ENCODE data around the gene DIAPH1.

DIAPH1 gene

DNA sequence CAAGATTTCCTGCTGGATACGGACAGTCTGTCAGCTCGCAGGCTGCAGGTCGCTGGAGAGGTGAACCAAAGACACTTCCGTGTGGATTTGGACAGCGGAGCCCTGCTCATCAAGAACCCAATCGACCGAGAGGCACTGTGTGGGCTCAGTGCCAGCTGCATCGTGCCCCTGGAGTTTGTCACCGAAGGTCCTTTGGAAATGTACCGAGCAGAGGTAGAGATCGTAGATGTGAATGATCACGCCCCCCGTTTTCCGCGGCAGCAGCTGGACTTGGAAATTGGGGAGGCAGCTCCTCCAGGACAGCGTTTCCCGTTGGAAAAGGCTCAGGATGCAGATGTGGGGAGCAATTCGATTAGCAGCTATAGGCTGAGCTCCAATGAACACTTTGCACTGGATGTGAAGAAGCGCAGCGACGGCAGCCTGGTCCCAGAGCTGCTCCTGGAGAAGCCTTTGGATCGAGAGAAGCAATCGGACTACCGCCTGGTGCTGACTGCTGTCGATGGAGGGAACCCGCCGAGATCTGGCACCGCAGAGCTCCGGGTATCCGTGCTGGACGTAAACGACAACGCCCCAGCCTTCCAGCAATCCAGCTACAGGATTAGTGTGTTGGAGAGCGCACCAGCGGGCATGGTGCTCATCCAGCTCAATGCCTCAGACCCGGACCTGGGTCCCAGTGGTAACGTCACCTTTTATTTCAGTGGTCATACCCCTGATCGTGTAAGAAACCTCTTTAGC, 133.3 kb downstream of the DIAPH1 start:
- intact Hi-C loops (cut with micrococcal nuclease), result no loop called here
- no peak overlapping the region for H3K27ac Mint-ChIP-seq
- H3K27me3 Mint-ChIP-seq, result peaks cover 88% of the 10 kb centered on the region
- H3K36me3 Mint-ChIP-seq (ENCODE audit: low read depth), result no peaks in the 10 kb centered on the region
- H3K4me3 Mint-ChIP-seq, result no peak overlapping the region
- no peaks in the 10 kb centered on the region for H3K9me3 Mint-ChIP-seq
- peaks cover 8% of the 10 kb centered on the region for H3K4me1 Mint-ChIP-seq (ENCODE audit: low read depth)

- Mint-ChIP-seq H3K9me3 (no peaks in the 10 kb centered on the region), H3K27ac (no peak within 1 kb of the TSS), H3K27me3 (peaks cover 83% of the 10 kb centered on the region), H3K4me3 (no peak within 1 kb of the TSS), H3K4me1 (ENCODE audit: low read depth) (peaks cover 8% of the 10 kb centered on the region), H3K36me3 (ENCODE audit: low read depth) (no peaks in the 10 kb centered on the region)
- intact Hi-C loops (cut with micrococcal nuclease), result no loop called here
Measured at GRCh38 chr5:141484641-141485311, 134.0 kb downstream of the DIAPH1 start, which contains the start of gene PCDHGC4. PCDHGC4 (plus strand) TSS chr5:141485030; CDS start chr5:141485174, 144 bp downstream.

DNA sequence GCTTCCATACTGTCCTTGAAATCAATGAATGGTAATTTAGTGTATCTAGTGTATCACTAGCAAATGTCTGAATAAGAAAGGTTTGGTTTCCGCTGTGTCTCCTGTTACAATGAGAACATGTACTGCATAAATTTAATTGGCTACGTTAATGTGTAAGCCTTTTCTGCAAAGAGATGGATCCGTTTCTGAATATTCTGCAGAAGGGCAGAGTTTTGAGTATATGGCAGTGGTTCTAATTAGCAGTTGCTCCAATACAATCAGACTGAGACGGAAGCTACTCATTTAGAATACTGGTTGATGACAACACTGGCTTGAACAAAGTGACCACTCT, 134.5 kb downstream of the DIAPH1 start:
- no peaks in the 10 kb centered on the region for H3K36me3 Mint-ChIP-seq (ENCODE audit: low read depth)
- intact Hi-C loops (cut with micrococcal nuclease), result no loop called here
- no peak overlapping the region for H3K4me3 Mint-ChIP-seq
- peaks cover 81% of the 10 kb centered on the region for H3K27me3 Mint-ChIP-seq
- H3K4me1 Mint-ChIP-seq (ENCODE audit: low read depth), result peaks cover 8% of the 10 kb centered on the region
- H3K9me3 Mint-ChIP-seq, result no peaks in the 10 kb centered on the region
- H3K27ac Mint-ChIP-seq, result no peak overlapping the region

DNA sequence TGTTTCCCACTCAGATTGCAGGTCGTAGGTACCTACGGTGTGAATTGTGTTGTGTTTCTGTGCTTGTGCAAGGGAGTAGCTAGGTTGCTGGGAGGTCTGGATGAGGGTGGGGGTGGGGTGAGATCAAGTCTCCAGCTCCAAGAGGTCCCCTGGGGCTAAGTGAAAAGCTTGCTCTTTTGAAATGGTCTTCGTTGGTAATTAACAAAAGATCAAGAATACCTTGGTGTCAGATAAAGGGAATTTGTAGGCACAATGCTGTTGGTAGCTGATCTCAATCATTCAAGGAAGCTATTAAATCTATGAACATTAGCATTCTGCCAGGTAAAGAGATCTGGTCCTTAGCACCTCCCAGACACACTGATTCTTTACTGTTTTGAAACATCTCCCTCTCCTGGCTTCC, 134.9 kb downstream of the DIAPH1 start:
- Mint-ChIP-seq H3K36me3 (ENCODE audit: low read depth) (no peaks in the 10 kb centered on the region), H3K4me3 (no peak overlapping the region), H3K9me3 (no peaks in the 10 kb centered on the region), H3K27me3 (peaks cover 79% of the 10 kb centered on the region), H3K4me1 (ENCODE audit: low read depth) (peaks cover 8% of the 10 kb centered on the region), H3K27ac (no peak overlapping the region)
- intact Hi-C loops (cut with micrococcal nuclease), result no loop called here

GRCh38 chr5:141479776-141480175, 139.0 kb downstream of the DIAPH1 start:
- Mint-ChIP-seq H3K4me1 (ENCODE audit: low read depth) (peaks cover 26% of the 10 kb centered on the region), H3K27ac (no peak overlapping the region), H3K4me3 (no peak overlapping the region), H3K9me3 (no peaks in the 10 kb centered on the region), H3K36me3 (ENCODE audit: low read depth) (no peaks in the 10 kb centered on the region), H3K27me3 (peaks cover 80% of the 10 kb centered on the region)
- intact Hi-C loops (cut with micrococcal nuclease), result no loop called here

DNA sequence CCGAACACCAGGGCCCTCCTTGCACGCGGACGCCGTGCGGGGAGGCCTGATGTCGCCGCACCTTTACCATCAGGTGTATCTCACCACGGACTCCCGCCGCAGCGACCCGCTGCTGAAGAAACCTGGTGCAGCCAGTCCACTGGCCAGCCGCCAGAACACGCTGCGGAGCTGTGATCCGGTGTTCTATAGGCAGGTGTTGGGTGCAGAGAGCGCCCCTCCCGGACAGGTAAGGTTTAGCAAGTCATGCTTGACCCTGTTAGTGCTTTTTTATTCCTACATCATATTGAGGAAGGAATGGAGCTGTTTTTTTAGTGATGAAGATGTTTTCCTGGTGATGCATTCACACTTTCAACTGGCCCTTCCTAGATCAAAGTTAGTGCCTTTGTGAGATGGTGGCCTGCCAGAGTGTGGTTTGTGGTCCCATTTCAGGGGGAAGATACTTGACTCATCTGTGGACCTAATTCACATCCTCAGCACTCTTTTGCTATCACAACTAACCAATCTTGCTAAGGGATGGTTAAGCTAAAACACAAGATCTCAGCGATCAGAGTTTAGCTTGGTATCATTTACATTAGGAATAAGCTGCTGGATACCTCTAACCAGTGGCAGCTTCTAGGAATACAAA, 140.4 kb downstream of the DIAPH1 start:
- intact Hi-C loops (cut with micrococcal nuclease), result no loop called here
- peaks cover 78% of the 10 kb centered on the region for H3K27me3 Mint-ChIP-seq
- peaks cover 23% of the 10 kb centered on the region for H3K4me1 Mint-ChIP-seq (ENCODE audit: low read depth)
- H3K36me3 Mint-ChIP-seq (ENCODE audit: low read depth), result no peaks in the 10 kb centered on the region
- H3K27ac Mint-ChIP-seq, result no peak overlapping the region
- no peaks in the 10 kb centered on the region for H3K9me3 Mint-ChIP-seq
- H3K4me3 Mint-ChIP-seq, result no peak overlapping the region

DNA sequence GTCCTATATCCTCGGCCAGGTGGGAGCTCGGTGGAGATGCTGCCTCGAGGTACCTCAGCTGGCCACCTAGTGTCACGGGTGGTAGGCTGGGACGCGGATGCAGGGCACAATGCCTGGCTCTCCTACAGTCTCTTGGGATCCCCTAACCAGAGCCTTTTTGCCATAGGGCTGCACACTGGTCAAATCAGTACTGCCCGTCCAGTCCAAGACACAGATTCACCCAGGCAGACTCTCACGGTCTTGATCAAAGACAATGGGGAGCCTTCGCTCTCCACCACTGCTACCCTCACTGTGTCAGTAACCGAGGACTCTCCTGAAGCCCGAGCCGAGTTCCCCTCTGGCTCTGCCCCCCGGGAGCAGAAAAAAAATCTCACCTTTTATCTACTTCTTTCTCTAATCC, 141.0 kb downstream of the DIAPH1 start:
- intact Hi-C loops (cut with micrococcal nuclease), result no loop called here
- Mint-ChIP-seq H3K36me3 (ENCODE audit: low read depth) (no peaks in the 10 kb centered on the region), H3K27ac (no peak overlapping the region), H3K4me1 (ENCODE audit: low read depth) (peaks cover 23% of the 10 kb centered on the region), H3K9me3 (no peaks in the 10 kb centered on the region), H3K4me3 (no peak overlapping the region), H3K27me3 (peaks cover 73% of the 10 kb centered on the region)

DNA sequence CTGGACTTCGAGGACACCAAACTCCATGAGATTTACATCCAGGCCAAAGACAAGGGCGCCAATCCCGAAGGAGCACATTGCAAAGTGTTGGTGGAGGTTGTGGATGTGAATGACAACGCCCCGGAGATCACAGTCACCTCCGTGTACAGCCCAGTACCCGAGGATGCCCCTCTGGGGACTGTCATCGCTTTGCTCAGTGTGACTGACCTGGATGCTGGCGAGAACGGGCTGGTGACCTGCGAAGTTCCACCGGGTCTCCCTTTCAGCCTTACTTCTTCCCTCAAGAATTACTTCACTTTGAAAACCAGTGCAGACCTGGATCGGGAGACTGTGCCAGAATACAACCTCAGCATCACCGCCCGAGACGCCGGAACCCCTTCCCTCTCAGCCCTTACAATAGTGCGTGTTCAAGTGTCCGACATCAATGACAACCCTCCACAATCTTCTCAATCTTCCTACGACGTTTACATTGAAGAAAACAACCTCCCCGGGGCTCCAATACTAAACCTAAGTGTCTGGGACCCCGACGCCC, 141.7 kb downstream of the DIAPH1 start:
- Mint-ChIP-seq H3K27ac (no peak overlapping the region), H3K27me3 (peaks cover 69% of the 10 kb centered on the region), H3K4me1 (ENCODE audit: low read depth) (peaks cover 23% of the 10 kb centered on the region), H3K9me3 (no peaks in the 10 kb centered on the region), H3K36me3 (ENCODE audit: low read depth) (no peaks in the 10 kb centered on the region), H3K4me3 (no peak overlapping the region)
- intact Hi-C loops (cut with micrococcal nuclease), result no loop called here

GRCh38 chr5:141476132-141476911, 142.5 kb downstream of the DIAPH1 start:
- H3K27ac Mint-ChIP-seq, result no peak overlapping the region

GRCh38 chr5:141475625-141476131, 143.1 kb downstream of the DIAPH1 start, which contains the start of gene PCDHGC3:
PCDHGC3 (plus strand) TSS chr5:141475966; CDS start chr5:141476117, 151 bp downstream.
- peak within 1 kb of the TSS; percentile 75 for H3K4me3 Mint-ChIP-seq
- no peaks in the 10 kb centered on the region for H3K36me3 Mint-ChIP-seq (ENCODE audit: low read depth)
- H3K27ac Mint-ChIP-seq, result no peak within 1 kb of the TSS
- H3K4me1 Mint-ChIP-seq (ENCODE audit: low read depth), result peaks cover 23% of the 10 kb centered on the region
- H3K27me3 Mint-ChIP-seq, result peaks cover 62% of the 10 kb centered on the region
- no peaks in the 10 kb centered on the region for H3K9me3 Mint-ChIP-seq
- intact Hi-C loops (cut with micrococcal nuclease), result no loop called here

More at GRCh38 chr5:141476132-141476911, 142.5 kb downstream of the DIAPH1 start:
- H3K27me3 Mint-ChIP-seq, result peaks cover 65% of the 10 kb centered on the region
- no peaks in the 10 kb centered on the region for H3K36me3 Mint-ChIP-seq (ENCODE audit: low read depth)
- peaks cover 23% of the 10 kb centered on the region for H3K4me1 Mint-ChIP-seq (ENCODE audit: low read depth)
- intact Hi-C loops (cut with micrococcal nuclease), result no loop called here
- H3K4me3 Mint-ChIP-seq, result peak overlapping the region; percentile 75
- no peaks in the 10 kb centered on the region for H3K9me3 Mint-ChIP-seq

DNA sequence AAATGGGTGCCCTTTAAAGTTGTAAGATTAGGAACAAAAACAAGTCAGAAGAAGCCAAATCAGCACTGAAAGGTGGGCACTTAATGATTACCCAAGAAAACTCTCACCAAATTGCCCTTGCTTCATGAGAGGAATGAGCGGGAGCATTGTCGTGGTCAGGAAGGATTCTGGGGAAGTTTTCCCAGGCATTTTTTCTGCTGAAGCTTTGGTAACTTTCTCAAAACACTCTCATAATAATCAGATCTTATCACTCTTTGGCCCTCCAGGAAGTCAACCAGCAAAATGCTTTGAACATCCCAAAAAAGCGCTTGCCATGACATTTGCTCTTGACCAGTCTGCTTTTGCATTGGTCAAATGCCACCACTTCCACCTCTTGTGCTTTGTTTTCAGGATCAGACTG, 153.4 kb downstream of the DIAPH1 start:
- H3K4me1 Mint-ChIP-seq (ENCODE audit: low read depth), result peaks cover 6% of the 10 kb centered on the region
- no peaks in the 10 kb centered on the region for H3K36me3 Mint-ChIP-seq (ENCODE audit: low read depth)
- no peak overlapping the region for H3K4me3 Mint-ChIP-seq
- no peak overlapping the region for H3K27ac Mint-ChIP-seq
- intact Hi-C loops (cut with micrococcal nuclease), result no loop called here
- H3K9me3 Mint-ChIP-seq, result no peaks in the 10 kb centered on the region
- H3K27me3 Mint-ChIP-seq, result peaks cover 11% of the 10 kb centered on the region

All from dendritic cell treated with granulocyte-macrophage colony-stimulating factor and Interleukin-4, amounts not matched to agents 40 ng/mL and 50 ng/mL, for 4 days (primary cell).